ENCODE measurements around the gene ARL17B. TPM values are rescaled to one million over a fixed set of nuclear protein-coding genes. Genes with fewer than 3 reads are reported as not detected.
A peak's percentile ranks its signal among the peaks of the same experiment; 100 is the strongest.
"Not testable (repeated sequence)": the region's sequence is repeated elsewhere in the genome, so short reads cannot be mapped to it uniquely, and the experiment has no call there.

Gene ARL17B
- 32.3 TPM for polyA plus RNA-seq

DNA sequence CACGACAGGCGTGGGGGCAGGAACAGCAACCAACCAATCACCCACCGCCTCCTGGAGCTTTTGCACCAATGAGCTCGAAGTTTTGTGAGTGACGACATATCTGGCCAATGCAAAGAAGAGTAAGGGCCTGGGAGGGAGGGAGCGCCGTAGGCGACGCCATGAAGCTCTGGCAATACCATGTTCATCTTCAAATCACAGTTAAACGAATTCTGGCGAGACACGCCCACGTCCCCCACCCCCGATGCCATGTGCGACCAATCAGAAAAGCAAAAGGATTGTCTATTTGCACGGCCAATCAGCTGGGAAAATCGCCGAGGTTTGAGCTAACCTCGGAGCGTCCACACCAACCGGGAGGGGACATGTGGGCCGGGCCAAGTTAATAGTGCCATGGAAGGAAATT lies at the start of gene ARL17B:
Gene ARL17B (minus strand): TSS at position 12 of the 400 bp plus-strand sequence. CDS start 3,369 bp downstream, outside the sequence.
- H3K36me3 Mint-ChIP-seq, H3K27me3 Mint-ChIP-seq, H3K9me3 Mint-ChIP-seq, H3K4me1 Mint-ChIP-seq: not testable (repeated sequence)
- H3K27ac Mint-ChIP-seq = peak within 1 kb of the TSS in 1 of 3 donors; percentile 77
- peak within 1 kb of the TSS in 1 of 4 donors; percentile 68 for H3K4me3 Mint-ChIP-seq

DNA sequence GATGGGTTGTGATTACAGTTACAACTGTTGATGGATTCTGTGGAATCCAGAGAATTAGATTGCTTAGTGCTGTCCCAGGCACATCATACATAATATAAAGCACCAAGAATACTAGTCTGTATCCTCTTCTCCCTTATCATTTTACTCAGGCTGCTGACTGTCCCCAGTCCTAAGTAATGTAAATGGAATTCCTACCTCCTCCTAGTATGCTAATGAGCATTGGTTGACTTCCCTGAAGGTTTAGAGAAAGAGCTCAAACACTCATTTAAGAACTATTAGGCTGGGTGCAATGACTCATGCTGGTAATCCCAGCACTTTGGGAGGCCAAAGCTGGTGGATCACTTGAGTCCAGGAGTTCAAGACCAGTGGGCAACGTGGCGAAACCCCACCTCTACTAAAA lies 48.3 kb upstream of the ARL17B start:
- H3K27ac Mint-ChIP-seq, H3K4me1 Mint-ChIP-seq, H3K4me3 Mint-ChIP-seq, H3K27me3 Mint-ChIP-seq, H3K36me3 Mint-ChIP-seq, H3K9me3 Mint-ChIP-seq: not testable (repeated sequence)

GRCh38 chr17:46407155-46407554 lies 45.6 kb upstream of the ARL17B start:
- H3K4me1 Mint-ChIP-seq, H3K27ac Mint-ChIP-seq, H3K36me3 Mint-ChIP-seq, H3K27me3 Mint-ChIP-seq, H3K4me3 Mint-ChIP-seq, H3K9me3 Mint-ChIP-seq: not testable (repeated sequence)

GRCh38 chr17:46401033-46401787 lies 39.6 kb upstream of the ARL17B start:
- not testable (repeated sequence) for H3K27me3 Mint-ChIP-seq, H3K4me1 Mint-ChIP-seq, H3K36me3 Mint-ChIP-seq, H3K27ac Mint-ChIP-seq, H3K4me3 Mint-ChIP-seq, H3K9me3 Mint-ChIP-seq

- H3K27me3 Mint-ChIP-seq, H3K9me3 Mint-ChIP-seq, H3K36me3 Mint-ChIP-seq, H3K4me3 Mint-ChIP-seq, H3K27ac Mint-ChIP-seq, H3K4me1 Mint-ChIP-seq: not testable (repeated sequence)
Observed at GRCh38 chr17:46400543-46400942, 39.0 kb upstream of the ARL17B start.

GRCh38 chr17:46399993-46400392 lies 38.4 kb upstream of the ARL17B start:
- not testable (repeated sequence) for H3K27ac Mint-ChIP-seq, H3K27me3 Mint-ChIP-seq, H3K36me3 Mint-ChIP-seq, H3K4me1 Mint-ChIP-seq, H3K4me3 Mint-ChIP-seq, H3K9me3 Mint-ChIP-seq

GRCh38 chr17:46396292-46396691 lies 34.7 kb upstream of the ARL17B start:
- H3K4me1 Mint-ChIP-seq, H3K27ac Mint-ChIP-seq, H3K27me3 Mint-ChIP-seq, H3K9me3 Mint-ChIP-seq, H3K36me3 Mint-ChIP-seq, H3K4me3 Mint-ChIP-seq: not testable (repeated sequence)

DNA sequence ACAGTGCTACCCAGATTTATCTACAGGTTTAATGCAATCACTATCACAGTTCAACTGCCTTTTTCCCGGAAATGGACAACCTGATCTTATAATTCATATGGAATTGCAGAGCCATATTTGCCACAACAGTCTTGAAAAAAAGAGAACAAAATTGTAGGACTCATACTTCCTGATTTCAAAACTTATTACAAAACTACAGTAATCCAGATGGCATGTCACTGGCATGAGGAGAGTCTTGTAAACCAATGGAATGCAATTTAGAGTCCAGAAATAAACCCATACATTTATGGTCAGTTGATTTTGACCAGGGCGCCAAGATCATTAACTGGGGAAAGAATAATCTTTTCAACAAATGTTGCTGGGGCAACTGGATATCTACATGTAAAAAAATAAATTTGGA lies 32.1 kb upstream of the ARL17B start:
- H3K4me1 Mint-ChIP-seq, H3K9me3 Mint-ChIP-seq, H3K27ac Mint-ChIP-seq, H3K27me3 Mint-ChIP-seq, H3K4me3 Mint-ChIP-seq, H3K36me3 Mint-ChIP-seq: not testable (repeated sequence)

- not testable (repeated sequence) for H3K27ac Mint-ChIP-seq, H3K4me3 Mint-ChIP-seq, H3K36me3 Mint-ChIP-seq, H3K9me3 Mint-ChIP-seq, H3K4me1 Mint-ChIP-seq, H3K27me3 Mint-ChIP-seq
Observed at GRCh38 chr17:46385491-46385890, 23.9 kb upstream of the ARL17B start.

GRCh38 chr17:46383118-46383517 lies 21.6 kb upstream of the ARL17B start:
- not testable (repeated sequence) for H3K27ac Mint-ChIP-seq, H3K9me3 Mint-ChIP-seq, H3K4me1 Mint-ChIP-seq, H3K36me3 Mint-ChIP-seq, H3K4me3 Mint-ChIP-seq, H3K27me3 Mint-ChIP-seq

DNA sequence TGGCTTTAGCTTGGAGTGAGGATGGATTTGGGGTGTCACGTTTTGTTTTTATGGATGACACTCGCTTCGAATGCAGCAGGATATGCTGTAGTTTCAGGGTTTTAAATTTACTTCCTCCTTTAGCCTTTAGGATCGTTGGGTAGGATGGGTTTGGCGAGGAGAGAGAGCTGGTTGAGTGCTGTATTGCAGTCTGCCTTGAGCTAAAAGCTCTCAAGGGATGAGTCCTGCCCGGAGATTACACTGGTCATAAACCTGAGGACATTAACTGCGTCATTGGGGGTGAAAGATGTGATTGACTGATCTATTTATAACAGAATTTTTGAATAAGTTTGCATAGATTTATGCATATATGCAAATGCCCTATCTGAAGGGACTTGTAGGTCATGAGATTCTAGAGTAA lies 11.9 kb upstream of the ARL17B start:
- H3K27me3 Mint-ChIP-seq, H3K36me3 Mint-ChIP-seq, H3K9me3 Mint-ChIP-seq, H3K27ac Mint-ChIP-seq, H3K4me3 Mint-ChIP-seq, H3K4me1 Mint-ChIP-seq: not testable (repeated sequence)

GRCh38 chr17:46372236-46373229 lies 11.0 kb upstream of the ARL17B start:
- H3K36me3 Mint-ChIP-seq, H3K27me3 Mint-ChIP-seq, H3K9me3 Mint-ChIP-seq, H3K4me1 Mint-ChIP-seq, H3K27ac Mint-ChIP-seq, H3K4me3 Mint-ChIP-seq: not testable (repeated sequence)

GRCh38 chr17:46367520-46367919 lies 6.0 kb upstream of the ARL17B start:
- not testable (repeated sequence) for H3K36me3 Mint-ChIP-seq, H3K4me3 Mint-ChIP-seq, H3K27me3 Mint-ChIP-seq, H3K9me3 Mint-ChIP-seq, H3K27ac Mint-ChIP-seq, H3K4me1 Mint-ChIP-seq

- H3K4me3 Mint-ChIP-seq, H3K27ac Mint-ChIP-seq, H3K36me3 Mint-ChIP-seq, H3K4me1 Mint-ChIP-seq, H3K27me3 Mint-ChIP-seq, H3K9me3 Mint-ChIP-seq: not testable (repeated sequence)
Observed at GRCh38 chr17:46361145-46361735, 326 bp downstream of the ARL17B start.

DNA sequence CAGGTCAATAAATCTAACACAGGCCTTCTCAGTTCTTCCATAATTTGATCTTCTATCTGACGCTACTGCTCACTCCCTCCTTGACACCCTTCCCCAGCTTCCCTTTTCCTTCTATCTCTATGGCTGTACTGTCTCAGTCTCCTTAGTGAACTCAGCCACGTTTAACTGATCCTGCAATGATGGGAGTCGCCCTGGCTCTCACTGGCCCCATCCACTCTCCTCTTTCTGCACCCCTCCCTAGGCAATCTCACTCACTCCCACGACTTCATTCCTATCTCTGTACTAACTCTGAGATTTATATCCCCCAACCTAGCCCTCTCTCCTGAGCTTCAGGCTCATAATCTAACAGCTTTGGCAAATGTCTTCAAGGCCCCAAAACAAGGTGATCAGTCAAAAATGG lies 7.7 kb downstream of the ARL17B start:
- not testable (repeated sequence) for H3K36me3 Mint-ChIP-seq, H3K9me3 Mint-ChIP-seq, H3K4me3 Mint-ChIP-seq, H3K27me3 Mint-ChIP-seq, H3K27ac Mint-ChIP-seq, H3K4me1 Mint-ChIP-seq

- not testable (repeated sequence) for H3K36me3 Mint-ChIP-seq, H3K27me3 Mint-ChIP-seq, H3K4me3 Mint-ChIP-seq, H3K4me1 Mint-ChIP-seq, H3K9me3 Mint-ChIP-seq, H3K27ac Mint-ChIP-seq
Observed at GRCh38 chr17:46349060-46349459, 12.5 kb downstream of the ARL17B start.

All from IgD-negative memory B cell (primary cell).